Fibroblast of skin of scalp (primary cell): ENCODE results near the gene FOXC2.

ENCODE experiments used
- DNase-seq: peaks from one replicate; pipeline ENCODE4 v3.0.0-alpha.2; 2013

The FOXC2 gene

GRCh38 chr16:86593913-86594620 lies 27.4 kb downstream of the FOXC2 start:
- peak; percentile 42 for DNase-seq

DNA sequence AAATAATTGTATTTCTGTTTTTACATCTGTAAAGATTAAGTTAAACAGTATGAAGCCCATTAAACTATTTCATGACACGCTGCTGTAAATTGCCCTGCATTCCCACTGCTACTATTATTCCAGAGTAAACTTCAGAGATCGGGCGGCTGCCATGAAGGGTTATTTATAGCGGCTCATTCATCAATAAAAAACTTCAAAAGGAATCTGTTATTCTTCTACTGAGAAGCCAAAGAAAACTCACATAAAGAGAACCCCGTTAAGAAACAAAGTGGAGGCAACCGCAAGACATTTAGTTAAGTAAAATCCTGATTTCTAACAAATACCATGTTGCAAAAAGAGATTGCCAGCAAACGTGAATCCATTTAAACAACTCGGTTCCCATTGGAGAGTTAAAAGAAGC lies 28.1 kb downstream of the FOXC2 start:
- peak; percentile 83 for DNase-seq

DNA sequence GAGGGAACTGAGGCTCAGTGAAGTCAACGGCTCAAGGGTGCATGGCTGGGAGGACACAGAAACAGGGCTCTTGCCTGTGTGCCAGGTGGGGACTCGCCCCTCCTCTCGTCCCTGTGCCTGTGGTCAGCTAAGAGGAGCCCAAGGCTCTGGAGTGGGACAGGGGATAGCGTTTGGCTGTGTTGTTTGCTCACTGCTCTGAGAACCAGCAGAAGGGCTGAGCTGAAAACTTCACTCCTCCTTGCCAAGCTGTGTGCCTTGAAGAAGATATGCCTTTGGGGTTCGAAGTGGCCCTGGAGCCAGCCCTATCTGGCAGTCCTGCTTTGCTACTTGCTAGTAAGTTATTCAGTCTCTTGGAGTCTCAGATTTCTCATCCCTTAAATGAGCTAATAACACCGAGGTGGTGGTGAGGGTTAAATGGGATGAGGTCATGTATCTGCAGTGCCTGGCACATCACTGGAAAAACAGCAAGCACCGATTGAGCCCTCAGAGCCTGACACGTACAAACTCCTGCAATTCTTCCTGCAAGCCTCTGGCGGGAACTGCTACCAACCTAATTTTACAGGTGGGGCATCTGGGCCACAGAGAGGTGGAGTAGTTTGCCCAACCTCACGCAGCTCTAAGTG lies 29.5 kb downstream of the FOXC2 start:
- DNase-seq = peak; percentile 58

DNA sequence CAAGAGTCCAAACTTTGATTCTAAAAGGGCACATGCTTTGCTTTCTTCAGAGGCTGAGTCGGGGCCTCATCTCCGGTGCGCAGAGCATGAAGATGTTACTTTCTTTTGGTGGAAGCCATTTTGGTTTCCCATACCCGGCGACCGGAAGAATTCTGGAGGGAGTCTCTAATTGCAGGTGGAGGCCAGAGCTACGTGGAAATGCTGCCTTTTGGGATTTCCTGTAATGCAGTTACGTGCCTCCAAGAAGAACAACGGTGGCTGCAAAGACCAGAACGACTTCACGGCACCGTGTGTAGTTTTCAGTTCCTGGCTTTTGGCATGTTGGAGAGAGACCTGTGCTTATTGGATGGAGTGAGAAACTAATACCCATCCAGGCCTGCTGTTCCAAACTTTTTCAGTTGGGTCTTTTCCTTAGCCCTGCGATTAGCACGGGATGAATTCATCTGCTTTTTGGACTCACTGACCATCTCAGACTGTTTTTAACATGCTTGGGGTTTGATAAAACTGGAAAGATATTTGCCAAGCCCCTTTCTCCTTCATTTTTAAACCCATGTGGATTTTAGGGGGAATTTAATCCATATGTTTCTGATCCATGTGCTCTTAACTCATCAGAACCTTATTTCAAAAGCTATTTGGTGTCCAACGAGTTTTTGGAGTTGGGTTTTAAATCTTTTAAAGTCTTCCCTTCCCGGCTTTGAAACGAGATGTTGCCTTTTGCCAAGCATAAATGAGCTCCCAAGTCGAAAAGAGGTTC lies 30.7 kb downstream of the FOXC2 start:
- no peak for DNase-seq

- peak; percentile 85 for DNase-seq
These were observed 31.4 kb downstream of the FOXC2 start for GRCh38 chr16:86597880-86598606.

DNA sequence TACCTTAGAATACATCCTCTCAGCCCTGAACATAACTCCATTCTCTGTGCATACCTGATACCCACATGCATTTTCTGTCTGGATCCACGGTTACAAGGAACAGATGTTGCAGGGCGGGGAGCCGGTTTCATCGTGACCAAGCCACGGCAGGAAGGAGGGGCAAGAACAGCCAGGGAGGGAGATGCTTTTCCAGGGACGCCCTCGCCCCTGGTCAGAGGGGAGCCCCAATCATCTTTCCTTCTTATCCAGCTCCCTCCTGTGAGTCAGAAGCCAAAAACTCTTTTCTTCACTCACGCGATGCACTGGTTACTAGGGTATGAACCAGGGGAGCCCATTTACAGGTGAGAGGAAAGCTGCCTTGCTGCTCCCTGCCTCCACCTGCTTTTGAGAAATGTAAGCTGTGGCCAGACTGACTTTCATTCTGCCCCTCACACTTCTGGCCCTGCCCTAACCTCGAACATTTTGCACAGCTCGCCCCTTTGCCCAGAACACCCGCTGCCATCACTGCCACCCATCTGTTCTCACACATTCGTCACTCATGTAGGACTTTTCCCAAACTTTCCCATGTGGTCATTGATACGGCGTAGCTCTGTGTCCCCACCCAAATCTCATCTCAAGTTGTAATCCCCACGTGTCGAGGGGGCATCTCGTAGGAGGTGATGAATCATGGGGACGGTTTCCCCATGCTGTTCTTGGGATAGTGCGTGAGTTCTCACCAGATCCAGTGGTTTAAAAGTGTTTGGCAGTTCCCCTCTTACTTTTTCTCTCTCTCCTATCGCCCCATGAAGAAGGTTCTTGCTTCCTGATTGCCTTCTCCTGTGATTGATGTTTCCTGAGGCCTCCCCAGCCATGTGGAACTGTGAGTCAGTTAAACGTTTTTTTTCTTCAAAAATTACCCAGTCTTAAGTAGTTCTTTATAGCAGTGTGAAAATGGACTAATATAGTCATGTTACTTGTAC lies 32.3 kb downstream of the FOXC2 start:
- DNase-seq = peak; percentile 85

DNA sequence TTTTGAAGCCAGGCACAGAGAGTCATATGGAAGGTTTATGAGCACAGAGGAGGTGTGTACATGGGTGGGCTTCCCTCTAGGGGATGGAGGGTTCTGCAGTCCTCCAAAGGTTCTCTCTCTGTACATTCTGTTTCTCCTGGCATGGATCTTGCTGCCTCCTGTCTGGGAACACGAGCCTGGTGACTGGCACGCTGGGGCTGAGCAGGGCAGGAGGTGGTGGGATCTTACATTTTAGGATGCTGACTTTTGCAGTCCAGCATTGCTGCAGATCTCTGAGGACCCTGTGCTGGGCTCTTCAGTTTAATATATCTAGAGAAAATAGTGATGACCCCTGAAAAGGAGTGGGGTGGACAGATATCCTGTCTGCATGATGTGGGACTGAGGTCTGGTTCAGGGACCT lies 34.7 kb downstream of the FOXC2 start:
- no peak for DNase-seq

GRCh38 chr16:86602521-86602920 lies 35.9 kb downstream of the FOXC2 start:
- no peak for DNase-seq

- DNase-seq = no peak
These were observed 38.0 kb downstream of the FOXC2 start for GRCh38 chr16:86604436-86605193.

DNA sequence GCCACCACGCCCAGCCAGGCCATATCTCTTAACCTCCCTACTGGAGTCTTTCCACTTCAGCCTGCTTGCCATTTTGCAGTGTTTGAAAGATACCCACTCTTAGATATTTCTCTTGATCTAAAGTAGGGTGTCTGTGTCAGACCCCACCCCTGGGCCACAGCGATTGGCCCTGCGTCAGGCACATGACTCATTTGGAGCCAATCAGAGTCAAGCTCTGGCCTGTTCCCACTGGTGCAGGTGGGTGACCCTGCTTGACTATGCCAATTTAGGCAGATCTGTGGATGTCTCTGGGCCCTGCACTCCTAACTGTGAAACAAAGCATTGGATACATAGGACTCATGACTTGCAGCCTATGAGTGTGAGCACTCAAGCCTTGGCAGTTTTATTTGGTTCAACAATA lies 39.3 kb downstream of the FOXC2 start:
- DNase-seq = no peak

DNA sequence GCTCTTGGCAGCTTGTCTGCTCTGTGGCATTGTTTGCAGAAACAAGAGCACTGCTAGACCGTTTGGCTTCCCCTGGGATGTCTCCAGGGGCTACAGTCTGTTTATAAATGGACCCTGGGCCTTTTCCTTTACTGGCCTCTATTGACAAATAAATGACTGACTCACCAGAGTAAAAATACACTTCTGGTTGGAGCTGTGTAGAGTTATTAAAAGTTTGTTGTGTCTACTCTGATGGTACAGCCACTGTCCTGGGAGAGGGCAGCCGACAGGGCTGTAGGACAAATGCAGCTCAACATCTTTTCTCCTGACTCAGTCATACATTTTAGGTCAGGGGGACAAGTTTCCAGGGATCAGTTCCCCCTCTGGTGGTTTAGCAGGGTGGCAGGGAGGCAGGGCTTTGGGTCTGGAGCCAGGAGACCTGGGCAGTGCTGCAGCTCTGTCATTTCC lies 41.7 kb downstream of the FOXC2 start:
- peak; percentile 44 for DNase-seq

- DNase-seq = peak; percentile 98
These were observed 42.5 kb downstream of the FOXC2 start for GRCh38 chr16:86609115-86609514.

- no peak for DNase-seq
These were observed 43.0 kb downstream of the FOXC2 start for GRCh38 chr16:86609661-86610060.

DNA sequence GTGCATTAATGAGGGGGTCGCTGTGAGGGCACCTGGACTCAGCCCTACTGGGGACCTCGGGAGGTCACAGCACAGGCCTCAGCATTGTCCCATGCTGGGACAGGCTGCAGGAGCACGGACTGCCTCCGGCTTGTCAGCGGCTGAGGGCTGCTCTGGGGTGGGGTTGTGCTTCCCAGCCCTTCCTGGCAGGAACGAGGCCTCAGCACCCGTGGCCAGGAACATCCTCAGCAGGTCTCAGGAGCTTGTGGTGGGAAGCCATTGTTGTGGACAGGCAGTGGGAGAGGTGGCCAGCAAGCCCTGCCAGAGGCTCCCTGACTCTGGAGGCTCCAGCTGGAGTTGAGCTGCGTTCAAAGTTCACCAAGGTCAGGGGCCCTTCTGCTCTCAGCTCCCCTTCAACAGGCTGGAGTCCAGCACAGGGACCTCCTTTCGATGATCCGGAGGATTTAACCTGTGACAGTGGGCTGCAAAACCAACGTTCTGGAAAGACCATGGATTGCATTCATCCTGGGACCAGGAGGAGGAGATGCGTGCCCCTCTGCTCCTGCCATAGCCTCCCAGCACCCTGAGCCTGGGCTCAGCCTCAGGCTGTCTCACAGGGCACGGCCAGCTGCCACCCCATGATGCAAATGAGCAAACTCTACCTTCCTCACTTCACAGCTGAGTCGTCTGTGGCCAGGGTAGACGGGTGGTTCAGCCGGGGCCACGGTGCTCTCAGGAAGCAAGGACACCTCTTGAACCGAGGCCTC lies 44.3 kb downstream of the FOXC2 start:
- no peak for DNase-seq

DNA sequence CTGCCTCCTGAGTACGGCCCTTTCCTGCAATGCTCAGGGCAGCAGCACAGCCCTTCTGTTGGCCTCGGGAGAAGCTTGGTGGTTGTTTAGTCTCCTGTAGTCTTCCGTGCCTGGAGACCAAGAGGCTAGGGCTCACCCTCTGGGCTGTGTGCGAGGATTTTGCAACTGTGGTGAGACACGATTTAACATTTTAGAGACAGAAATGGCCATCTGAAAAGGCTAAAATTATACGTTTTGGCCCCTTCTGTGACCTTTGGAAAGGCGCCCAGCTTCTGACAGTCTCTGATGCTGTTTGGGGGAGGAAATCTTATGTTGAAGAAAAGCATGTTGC lies 44.9 kb downstream of the FOXC2 start:
- DNase-seq = peak; percentile 39

DNA sequence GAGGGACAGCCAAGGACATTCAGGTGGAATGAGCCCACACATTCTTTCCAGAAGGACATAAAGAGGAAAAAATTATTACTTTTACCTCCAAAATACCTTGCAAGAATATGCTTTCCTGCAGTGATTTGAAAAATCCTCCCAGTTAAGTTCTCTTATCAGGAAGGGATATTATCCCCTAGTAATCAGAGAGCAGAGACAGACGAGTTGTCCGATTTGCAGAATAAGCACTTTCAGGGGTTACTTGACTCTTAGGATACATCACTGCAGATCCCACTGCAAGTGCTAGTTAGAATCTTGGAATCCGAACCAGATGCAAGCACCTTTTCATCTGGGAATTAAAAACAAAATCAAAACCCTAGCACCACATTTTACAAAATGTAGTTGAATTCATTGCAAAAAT lies 45.3 kb downstream of the FOXC2 start:
- DNase-seq = no peak

DNA sequence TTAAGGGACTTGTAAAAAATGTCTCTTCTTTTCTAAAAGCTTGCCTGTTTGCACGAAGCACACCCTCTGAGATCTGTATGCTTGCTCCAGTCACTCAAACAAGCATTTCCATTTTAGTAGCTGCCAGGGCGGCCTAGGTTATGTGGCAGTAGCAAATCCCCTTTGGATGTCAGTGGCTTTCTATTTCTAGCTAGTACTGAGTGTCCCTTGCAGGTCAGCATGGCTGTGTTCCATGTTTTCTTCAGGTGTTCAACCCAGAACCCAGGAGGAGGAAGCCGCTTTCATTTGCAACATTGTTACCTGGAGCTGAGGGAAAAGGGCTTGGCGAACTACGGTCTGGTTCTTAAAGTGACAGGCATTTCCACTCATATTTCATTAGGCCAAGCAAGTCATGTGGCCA lies 48.1 kb downstream of the FOXC2 start:
- no peak for DNase-seq

- no peak for DNase-seq
These were observed 50.3 kb downstream of the FOXC2 start for GRCh38 chr16:86616906-86617305.

- no peak for DNase-seq
These were observed 52.0 kb downstream of the FOXC2 start for GRCh38 chr16:86618431-86619238.
